CD14-positive monocyte (primary cell): ENCODE data around the gene TAL2. TPM values are rescaled to one million over a fixed set of nuclear protein-coding genes. Genes with fewer than 3 reads are reported as not detected.
"Not testable (repeated sequence)": the region's sequence is repeated elsewhere in the genome, so short reads cannot be mapped to it uniquely, and the experiment has no call there.

Experiments
- DNase-seq, 3 donors: peaks; one replicate each; pipeline ENCODE4 v3.0.0-alpha.2; 2011 to 2022
- H2AFZ ChIP-seq: 2 replicates; pipeline ENCODE4 v1.6.0; 2012; ENCODE audit warnings: mild to moderate bottlenecking, low read depth, low read length, inconsistent platforms; ENCODE audit not compliant: insufficient read depth, poor library complexity, severe bottlenecking
- H3K27ac ChIP-seq, 2 donors: 1 replicate in 1 of 2; 2 replicates in 1 of 2; pipeline ENCODE4 v1.5.1; 2012 to 2013; ENCODE audit warnings: low read length in 2 of 2, control low read depth in 1 of 2, inconsistent platforms in 1 of 2, low read depth in 1 of 2, mild to moderate bottlenecking in 1 of 2
- H3K27me3 ChIP-seq, 2 donors: one replicate each; pipeline versions ENCODE4 v1.6.0 to v1.6.1; 2011 to 2013; ENCODE audit warnings: low read length in 2 of 2; ENCODE audit not compliant: control insufficient read depth in 2 of 2, insufficient read depth in 2 of 2
- H3K36me3 ChIP-seq, 2 donors: replicated peaks in 1 of 2; 1 replicate in 1 of 2; 2 replicates in 1 of 2; pipeline versions ENCODE4 v1.5.1 to v1.6.1; 2012 to 2013; ENCODE audit warnings: low read length in 2 of 2, control low read depth in 1 of 2, inconsistent platforms in 1 of 2, mild to moderate bottlenecking in 1 of 2; ENCODE audit not compliant: insufficient read depth in 2 of 2, control insufficient read depth in 1 of 2
- H3K4me1 ChIP-seq, 2 donors: 1 replicate in 1 of 2; 2 replicates in 1 of 2; pipeline versions ENCODE4 v1.5.1 to v1.6.1; 2012 to 2013; ENCODE audit warnings: low read length in 2 of 2, control low read depth in 1 of 2, inconsistent platforms in 1 of 2, mild to moderate bottlenecking in 1 of 2, moderate library complexity in 1 of 2; ENCODE audit not compliant: insufficient read depth in 2 of 2, control insufficient read depth in 1 of 2
- H3K4me2 ChIP-seq: replicated peaks from 2 replicates; pipeline ENCODE3; 2012; ENCODE audit warnings: low read length, moderate library complexity, mild to moderate bottlenecking; ENCODE audit not compliant: poor library complexity, severe bottlenecking; ENCODE audit errors: extremely low read depth
- H3K4me3 ChIP-seq, 3 experiments: fragments of 200-600 bp in 1 of 3; sonication (generic) in 1 of 3; replicated peaks in 1 of 3; 1 replicate in 2 of 3; 2 replicates in 1 of 3; pipeline ENCODE4 v1.5.1; 2011 to 2013; ENCODE audit warnings: low read length in 3 of 3, mild to moderate bottlenecking in 3 of 3, control low read depth in 2 of 3, low read depth in 2 of 3, inconsistent platforms in 1 of 3, moderate library complexity in 1 of 3
- H3K79me2 ChIP-seq: 2 replicates; pipeline ENCODE4 v1.6.0; 2012; ENCODE audit warnings: mild to moderate bottlenecking, control low read depth, inconsistent platforms, low read length, moderate library complexity; ENCODE audit not compliant: insufficient read depth
- H3K9ac ChIP-seq: 2 replicates; pipeline ENCODE4 v1.6.0; 2017; ENCODE audit warnings: low read length, mild to moderate bottlenecking; ENCODE audit not compliant: insufficient read depth, poor library complexity, severe bottlenecking
- H3K9me3 ChIP-seq, 2 donors: replicated peaks in 1 of 2; 1 replicate in 1 of 2; 2 replicates in 1 of 2; pipeline versions ENCODE4 v1.5.1 to v1.6.1; 2012 to 2013; ENCODE audit warnings: low read length in 2 of 2, control low read depth in 1 of 2; ENCODE audit not compliant: control insufficient read depth in 1 of 2, insufficient read depth in 1 of 2
- H4K20me1 ChIP-seq: 2 replicates; pipeline ENCODE4 v1.6.0; 2012; ENCODE audit warnings: mild to moderate bottlenecking, low read length, control low read depth, moderate library complexity; ENCODE audit not compliant: insufficient read depth
- H3K27ac Mint-ChIP-seq, 7 donors: one replicate each; pipeline ENCODE4 v1.8.0; 2020; ENCODE audit warnings: mild to moderate bottlenecking in 7 of 7, mixed read lengths in 7 of 7, moderate library complexity in 6 of 7, inconsistent platforms in 2 of 7
- H3K27me3 Mint-ChIP-seq, 3 donors: one replicate each; pipeline ENCODE4 v1.8.0; 2021 to 2022; ENCODE audit warnings: low read depth in 3 of 3, mild to moderate bottlenecking in 3 of 3, mixed read lengths in 3 of 3, moderate library complexity in 3 of 3, inconsistent platforms in 1 of 3
- H3K36me3 Mint-ChIP-seq, 2 donors: one replicate each; pipeline ENCODE4 v1.8.0; 2020; ENCODE audit warnings: mixed read lengths in 2 of 2, inconsistent platforms in 1 of 2, mild to moderate bottlenecking in 1 of 2
- H3K4me1 Mint-ChIP-seq: one replicate; pipeline ENCODE4 v1.8.0; 2020; ENCODE audit warnings: mild to moderate bottlenecking, mixed read lengths
- H3K4me3 Mint-ChIP-seq, 2 donors: one replicate each; pipeline ENCODE4 v1.8.0; 2020; ENCODE audit warnings: mild to moderate bottlenecking in 2 of 2, mixed read lengths in 2 of 2, moderate library complexity in 1 of 2
- H3K9me3 Mint-ChIP-seq, 7 donors: one replicate each; pipeline ENCODE4 v1.8.0; 2020 to 2022; ENCODE audit warnings: mixed read lengths in 7 of 7, mild to moderate bottlenecking in 6 of 7, moderate library complexity in 6 of 7, inconsistent platforms in 2 of 7
- CTCF ChIP-seq: fragments of 200-600 bp; IDR thresholded peaks from one replicate; pipeline ENCODE4 v1.8.0; 2022; ENCODE audit warnings: antibody characterized with exemption, mild to moderate bottlenecking
- WGBS: methylation state at CpG from one replicate; pipeline ENCODE4 v1.1.5; 2013; ENCODE audit warnings: missing lambda C conversion rate; ENCODE audit not compliant: insufficient coverage; 5-methylcytosine and 5-hydroxymethylcytosine counted together
- intact Hi-C, 2 donors: fragments of 100-400 bp; cut with micrococcal nuclease; formaldehyde crosslinking; loops; one replicate each; pipeline versions ENCODE4 v1.15.0 to v1.15.1; 2023
- polyA plus RNA-seq, 3 donors: library from polyadenylated mRNA; depleted of rRNA in 1 of 3; unstranded in 2 of 3; stranded (reverse) in 1 of 3; fragments of 300-500 nt in 2 of 3; fragments of >200 nt in 1 of 3; fragmentation: Illumina TruSeq in 2 of 3; gene quantifications; 1 replicate in 2 of 3; 2 replicates in 1 of 3; pipeline ENCODE4 v1.2.3, GENCODE V29; 2012 to 2021

The TAL2 gene
- polyA plus RNA-seq, 3 donors = not detected

- H3K9me3 Mint-ChIP-seq = peaks cover 0 to 2% (median 0%) of the 10 kb centered on the region in 7 donors
- Histone ChIP-seq H3K27ac (no peak overlapping the region), H2AFZ (no peak overlapping the region), H3K4me1 (no peaks in the 10 kb centered on the region), H3K79me2 (peaks cover 8% of the 10 kb centered on the region), H3K9me3 (no peaks in the 10 kb centered on the region), H3K36me3 (no peaks in the 10 kb centered on the region), H3K4me2 (no peak overlapping the region), H3K27me3 (no peaks in the 10 kb centered on the region), H3K4me3 (no peak overlapping the region), H3K9ac (no peak overlapping the region), H4K20me1 (no peaks in the 10 kb centered on the region)
- peaks cover 0 to 2% (median 2%) of the 10 kb centered on the region in 3 donors for H3K27me3 Mint-ChIP-seq
- no peak for DNase-seq
- peaks cover 7% of the 10 kb centered on the region for H3K4me1 Mint-ChIP-seq
- no peak for TF ChIP-seq CTCF
- intact Hi-C loops = no loop called here
- peaks cover 1% of the 10 kb centered on the region in 2 donors for H3K36me3 Mint-ChIP-seq
- no peak overlapping the region for H3K4me3 Mint-ChIP-seq
- H3K27ac Mint-ChIP-seq = no peak overlapping the region
- 0% methylated on average over 1 of the region's 2 CpGs for WGBS
These were observed 38.9 kb downstream of the TAL2 start for GRCh38 chr9:105701145-105701544.

- DNase-seq = no peak
- Mint-ChIP-seq H3K27me3 (no peaks in the 10 kb centered on the region), H3K27ac (no peak overlapping the region), H3K9me3 (peaks cover 0 to 2% (median 0%) of the 10 kb centered on the region in 7 donors), H3K36me3 (peaks cover 3% of the 10 kb centered on the region in 2 donors), H3K4me3 (no peak overlapping the region), H3K4me1 (peaks cover 7% of the 10 kb centered on the region)
- no peaks in the 10 kb centered on the region for H3K4me1 ChIP-seq
- peaks cover 3% of the 10 kb centered on the region for H3K79me2 ChIP-seq
- H3K36me3 ChIP-seq = no peaks in the 10 kb centered on the region
- H2AFZ ChIP-seq = no peak overlapping the region
- H3K4me2 ChIP-seq = no peak overlapping the region
- H3K27me3 ChIP-seq = no peaks in the 10 kb centered on the region
- H4K20me1 ChIP-seq = no peaks in the 10 kb centered on the region
- H3K27ac ChIP-seq = no peak overlapping the region
- no peak for TF ChIP-seq CTCF
- WGBS = no CpG with 5 or more reads among the region's 1 CpG
- intact Hi-C loops = no loop called here
- H3K9ac ChIP-seq = no peak overlapping the region
- H3K9me3 ChIP-seq = no peaks in the 10 kb centered on the region
- H3K4me3 ChIP-seq = no peak overlapping the region
These were observed 40.0 kb downstream of the TAL2 start for GRCh38 chr9:105702207-105702606.

GRCh38 chr9:105703638-105704037, 41.4 kb downstream of the TAL2 start:
- intact Hi-C loops, H3K27me3 ChIP-seq, H3K27ac Mint-ChIP-seq, H3K79me2 ChIP-seq, H3K4me3 Mint-ChIP-seq, H3K27me3 Mint-ChIP-seq, H3K36me3 ChIP-seq, H3K27ac ChIP-seq, H3K4me2 ChIP-seq, H3K4me1 ChIP-seq, H3K9ac ChIP-seq, H4K20me1 ChIP-seq, H3K9me3 Mint-ChIP-seq, DNase-seq, H3K36me3 Mint-ChIP-seq, H3K4me3 ChIP-seq, H3K9me3 ChIP-seq, H2AFZ ChIP-seq: not testable (repeated sequence)
- H3K4me1 Mint-ChIP-seq = peaks cover 12% of the 10 kb centered on the region
- WGBS = no CpG with 5 or more reads among the region's 4 CpGs
